HG03342 (cell line): Measurements from ENCODE around the gene POLR2J3.
"Not testable (repeated sequence)": the region's sequence is repeated elsewhere in the genome, so short reads cannot be mapped to it uniquely, and the experiment has no call there.

Experiments used
- ATAC-seq: cut with Tn5 transposase; IDR thresholded peaks from one replicate; pipeline ENCODE4 v1.9.1; 2021; ENCODE audit warnings: mild to moderate bottlenecking, moderate library complexity; ENCODE audit not compliant: unreplicated experiment

The POLR2J3 gene

DNA sequence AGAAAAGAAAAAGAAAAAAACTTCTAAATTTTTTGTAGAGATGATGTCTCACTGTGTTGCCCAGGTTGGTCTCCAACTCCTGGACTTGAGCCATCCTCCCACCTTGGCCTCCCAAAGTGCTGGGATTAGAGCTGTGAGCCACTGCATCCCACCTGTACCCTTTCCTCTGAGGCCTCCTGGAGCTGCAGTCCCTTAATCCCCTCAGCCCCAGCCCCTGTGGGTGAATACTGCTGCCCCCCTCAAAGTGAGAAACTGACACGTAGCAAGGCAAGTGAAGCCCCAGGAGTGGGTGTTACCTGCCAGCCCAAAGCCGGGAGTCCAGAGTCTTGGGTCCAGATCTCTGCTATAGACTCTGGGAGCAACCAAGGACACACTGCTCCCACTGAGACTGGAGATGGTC is 47.6 kb downstream of the POLR2J3 start:
- not testable (repeated sequence) for ATAC-seq

- ATAC-seq: not testable (repeated sequence)
These were observed 51.6 kb downstream of the POLR2J3 start for GRCh38 chr7:102520797-102521196.

- peak; percentile 77 for ATAC-seq
These were observed 54.7 kb downstream of the POLR2J3 start, which contains the start of gene RASA4B for GRCh38 chr7:102517550-102518147. Gene RASA4B, minus strand, starts transcription at chr7:102517777. Its CDS starts 67 bp downstream, at chr7:102517710.
